ENCODE results near the gene SDHD. TPM values are rescaled to one million over a fixed set of nuclear protein-coding genes. Genes with fewer than 3 reads are reported as not detected.
"Not testable (repeated sequence)": the region's sequence is repeated elsewhere in the genome, so short reads cannot be mapped to it uniquely, and the experiment has no call there.

Gene SDHD
- polyA plus RNA-seq, 2 of the 4 experiments (the other 2 are of a cell fraction): 86.3 to 91.5 TPM

- 20% methylated on average over 10 of the region's 10 CpGs for WGBS (ENCODE audit: missing lambda C conversion rate)
- POLR2A ChIA-PET: interaction anchor here (1.0 to 2.3 kb wide), 6 partner anchors 10 to 193 kb away, joined by 3 to 5 read pairs (median 3); partner anchors contain the start of genes NKAPD1 and PIH1D2
- no peak for TF ChIP-seq REST (IDR thresholded peaks at IDR 0.05)
- no peak for TF ChIP-seq RAD21 (conservative IDR thresholded peaks at IDR 0.05 in 1 of 2, IDR thresholded peaks at IDR 0.05 in 1 of 2)
- no peak for TF ChIP-seq SMC3 (IDR thresholded peaks at IDR 0.05)
- no peak for TF ChIP-seq EHMT2 (IDR thresholded peaks at IDR 0.05; ENCODE audit: low read depth)
- no peak for TF ChIP-seq ZSCAN20 (CRISPR knock-in tag; IDR thresholded peaks at IDR 0.05)
- no peak for TF ChIP-seq KDM1A (IDR thresholded peaks at IDR 0.05; ENCODE audit: low read depth)
- no peak for TF ChIP-seq MAZ (IDR thresholded peaks at IDR 0.05; ENCODE audit: borderline replicate concordance, low read depth, low read length)
- TF ChIP-seq RARB (CRISPR knock-in tag; IDR thresholded peaks at IDR 0.05): no peak
- no peak for TF ChIP-seq SREBF2 (IDR thresholded peaks at IDR 0.05)
- no peak for TF ChIP-seq CEBPB (IDR thresholded peaks at IDR 0.05)
- no peak for TF ChIP-seq HDAC2 (IDR thresholded peaks at IDR 0.05)
- no peak for TF ChIP-seq CHD2 (IDR thresholded peaks at IDR 0.05; ENCODE audit: low read length, partially characterized antibody)
- TF ChIP-seq CBX8 (IDR thresholded peaks at IDR 0.05): no peak
- TF ChIP-seq HMGXB4 (CRISPR knock-in tag; IDR thresholded peaks at IDR 0.05; ENCODE audit: borderline replicate concordance): no peak
- no peak for TF ChIP-seq JUN (IDR thresholded peaks at IDR 0.05)
- TF ChIP-seq CHD4 (IDR thresholded peaks at IDR 0.05; ENCODE audit: borderline replicate concordance): no peak
Observed at GRCh38 chr11:112087212-112087611, 539 bp downstream of the SDHD start.

GRCh38 chr11:112095302-112095701, 8.6 kb downstream of the SDHD start:
- POLR2A ChIA-PET; H3K4me3 ChIP-seq; H3K4me1 ChIP-seq; H3K27ac ChIP-seq; ATAC-seq; H3K9me3 ChIP-seq; DNase-seq (ENCODE audit: low read depth in 1 of 2, low spot score in 1 of 2); FAIRE-seq; H3K4me2 ChIP-seq: not testable (repeated sequence)
- 89% methylated on average over 2 of the region's 2 CpGs for WGBS (ENCODE audit: missing lambda C conversion rate)
- CTCF ChIA-PET: interaction anchor here (1.2 kb wide), 1 partner anchor 80 kb away, joined by 4 read pairs; the partner anchor contains the start of gene BCO2

More at GRCh38 chr11:112087212-112087611, 539 bp downstream of the SDHD start:
- no peaks in the 10 kb centered on the region for H3K9me3 ChIP-seq
- H3K4me1 ChIP-seq: peaks cover 9% of the 10 kb centered on the region; the same call in 2 of the 3 replicates
- DNase-seq (ENCODE audit: low read depth in 1 of 2, low spot score in 1 of 2) (no peak), FAIRE-seq (no peak), ATAC-seq (peak; percentile 4 to 26; a peak in 3 of 6 replicates)
- CTCF ChIA-PET: interaction anchor here (0.6 to 0.9 kb wide), 2 partner anchors 88 to 193 kb away, joined by 3 read pairs; partner anchors contain the start of gene BCO2
- peak overlapping the region; percentile 86 for H3K4me3 ChIP-seq
- H3K4me2 ChIP-seq: peak overlapping the region; percentile 87
- peak overlapping the region; percentile 87 to 96 for H3K27ac ChIP-seq

GRCh38 chr11:112096194-112096593, 9.5 kb downstream of the SDHD start:
- DNase-seq (ENCODE audit: low read depth in 1 of 2, low spot score in 1 of 2) (no peak), ATAC-seq (no peak), FAIRE-seq (no peak)
- Histone ChIP-seq H3K4me1 (no peaks in the 10 kb centered on the region), H3K4me3 (no peak overlapping the region), H3K4me2 (no peak overlapping the region), H3K9me3 (no peaks in the 10 kb centered on the region), H3K27ac (no peak overlapping the region)
- ChIA-PET POLR2A (interaction anchor here (1.0 kb wide), 1 partner anchor 10 kb away, joined by 3 read pairs; the partner anchor contains the start of genes SDHD and TIMM8B), CTCF (no interaction called here)
- TF ChIP-seq REST (IDR thresholded peaks at IDR 0.05) (no peak), HES2 (IDR thresholded peaks at IDR 0.05) (no peak), ELK1 (IDR thresholded peaks at IDR 0.05; ENCODE audit: low read depth, low read length) (no peak), MAX (IDR thresholded peaks at IDR 0.05) (no peak), HMGXB4 (CRISPR knock-in tag; IDR thresholded peaks at IDR 0.05; ENCODE audit: borderline replicate concordance) (no peak), PHF8 (IDR thresholded peaks at IDR 0.05; ENCODE audit: borderline replicate concordance, low read depth) (no peak)
